ENCODE measurements around the gene PAM. TPM values are rescaled to one million over a fixed set of nuclear protein-coding genes. Genes with fewer than 3 reads are reported as not detected.

Gene PAM
- total and polyA plus RNA-seq, 2 of the 13 experiments (the other 11 are each of a cell fraction or from before 2014, with no cell fraction given): 20.2 to 79.1 TPM

DNA sequence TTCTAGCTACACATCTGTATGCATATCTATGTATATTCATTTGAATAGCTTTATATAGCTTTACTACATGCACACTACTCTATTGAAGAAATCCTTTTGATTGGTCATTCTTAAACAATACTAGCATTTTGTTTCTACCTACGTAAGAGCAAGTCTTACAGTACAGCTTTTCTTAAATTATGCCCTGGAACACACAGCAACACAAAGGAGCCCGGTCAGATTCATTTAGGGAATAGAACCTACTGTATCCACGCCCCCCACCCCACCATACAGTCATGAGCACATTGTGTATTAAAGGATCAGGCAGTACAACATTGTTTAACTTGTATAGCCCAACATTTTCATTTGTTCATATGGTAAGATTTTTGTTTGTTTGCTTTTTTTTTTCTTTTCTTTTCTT, 202.0 kb downstream of the PAM start:
- intact Hi-C loops (cut with micrococcal nuclease; ENCODE audit: unreplicated experiment): no loop called here
- ATAC-seq (no peak), FAIRE-seq (no peak), DNase-seq (ENCODE audit: low spot score) (no peak)
- Histone ChIP-seq H3K36me3 (replicated peaks in 1 of 2; ENCODE audit: control insufficient read depth in 1 of 2, insufficient read depth in 2 of 2, low read length in 2 of 2) (no peaks in the 10 kb centered on the region), H2AFZ (ENCODE audit: low read length) (no peak overlapping the region), H3K9ac (ENCODE audit: insufficient read depth, low read depth, low read length) (no peak overlapping the region), H3K9me3 (ENCODE audit: low read length) (no peaks in the 10 kb centered on the region), H3K79me2 (ENCODE audit: insufficient read depth, low read length) (no peaks in the 10 kb centered on the region), H4K20me1 (ENCODE audit: insufficient read depth, low read length) (no peaks in the 10 kb centered on the region), H3K4me3 (replicated peaks in 1 of 3; ENCODE audit: insufficient read depth in 1 of 3, low read depth in 2 of 3, low read length in 3 of 3) (no peak overlapping the region), H3K4me1 (ENCODE audit: insufficient read depth, low read length) (no peaks in the 10 kb centered on the region), H3K27ac (ENCODE audit: extremely low read length, insufficient read depth, low read length) (no peak overlapping the region), H3K27me3 (ENCODE audit: control insufficient read depth in 1 of 2, insufficient read depth in 2 of 2, low read length in 2 of 2) (no peaks in the 10 kb centered on the region), H3K4me2 (ENCODE audit: low read depth, low read length) (no peak overlapping the region)
- no peak for TF ChIP-seq ELF1 (CRISPR knock-in tag; IDR thresholded peaks at IDR 0.05)
- TF ChIP-seq SMARCE1 (IDR thresholded peaks at IDR 0.05; ENCODE audit: borderline replicate concordance): no peak
- TF ChIP-seq, protein P1, sequence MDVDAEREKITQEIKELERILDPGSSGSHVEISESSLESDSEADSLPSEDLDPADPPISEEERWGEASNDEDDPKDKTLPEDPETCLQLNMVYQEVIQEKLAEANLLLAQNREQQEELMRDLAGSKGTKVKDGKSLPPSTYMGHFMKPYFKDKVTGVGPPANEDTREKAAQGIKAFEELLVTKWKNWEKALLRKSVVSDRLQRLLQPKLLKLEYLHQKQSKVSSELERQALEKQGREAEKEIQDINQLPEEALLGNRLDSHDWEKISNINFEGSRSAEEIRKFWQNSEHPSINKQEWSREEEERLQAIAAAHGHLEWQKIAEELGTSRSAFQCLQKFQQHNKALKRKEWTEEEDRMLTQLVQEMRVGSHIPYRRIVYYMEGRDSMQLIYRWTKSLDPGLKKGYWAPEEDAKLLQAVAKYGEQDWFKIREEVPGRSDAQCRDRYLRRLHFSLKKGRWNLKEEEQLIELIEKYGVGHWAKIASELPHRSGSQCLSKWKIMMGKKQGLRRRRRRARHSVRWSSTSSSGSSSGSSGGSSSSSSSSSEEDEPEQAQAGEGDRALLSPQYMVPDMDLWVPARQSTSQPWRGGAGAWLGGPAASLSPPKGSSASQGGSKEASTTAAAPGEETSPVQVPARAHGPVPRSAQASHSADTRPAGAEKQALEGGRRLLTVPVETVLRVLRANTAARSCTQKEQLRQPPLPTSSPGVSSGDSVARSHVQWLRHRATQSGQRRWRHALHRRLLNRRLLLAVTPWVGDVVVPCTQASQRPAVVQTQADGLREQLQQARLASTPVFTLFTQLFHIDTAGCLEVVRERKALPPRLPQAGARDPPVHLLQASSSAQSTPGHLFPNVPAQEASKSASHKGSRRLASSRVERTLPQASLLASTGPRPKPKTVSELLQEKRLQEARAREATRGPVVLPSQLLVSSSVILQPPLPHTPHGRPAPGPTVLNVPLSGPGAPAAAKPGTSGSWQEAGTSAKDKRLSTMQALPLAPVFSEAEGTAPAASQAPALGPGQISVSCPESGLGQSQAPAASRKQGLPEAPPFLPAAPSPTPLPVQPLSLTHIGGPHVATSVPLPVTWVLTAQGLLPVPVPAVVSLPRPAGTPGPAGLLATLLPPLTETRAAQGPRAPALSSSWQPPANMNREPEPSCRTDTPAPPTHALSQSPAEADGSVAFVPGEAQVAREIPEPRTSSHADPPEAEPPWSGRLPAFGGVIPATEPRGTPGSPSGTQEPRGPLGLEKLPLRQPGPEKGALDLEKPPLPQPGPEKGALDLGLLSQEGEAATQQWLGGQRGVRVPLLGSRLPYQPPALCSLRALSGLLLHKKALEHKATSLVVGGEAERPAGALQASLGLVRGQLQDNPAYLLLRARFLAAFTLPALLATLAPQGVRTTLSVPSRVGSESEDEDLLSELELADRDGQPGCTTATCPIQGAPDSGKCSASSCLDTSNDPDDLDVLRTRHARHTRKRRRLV (CRISPR knock-in tag; IDR thresholded peaks at IDR 0.05): no peak
- ChIA-PET POLR2A (no interaction called here), CTCF (ENCODE audit: low intra/inter-chr PET ratio, low total read pairs) (no interaction called here)
- 83% methylated on average over 3 of the region's 3 CpGs for WGBS (ENCODE audit: low lambda C conversion rate)
- in situ Hi-C loops (cut with HindIII; ENCODE audit: extremely low pct_ligation_motif_present, low pct_unique_long_range_greater_than_20kb): no loop called here
- no TSS peak for BruUV-seq (replicated peaks)

- no peaks in the 10 kb centered on the region for H3K36me3 ChIP-seq (replicated peaks in 1 of 2; ENCODE audit: control insufficient read depth in 1 of 2, insufficient read depth in 2 of 2, low read length in 2 of 2)
- no peaks in the 10 kb centered on the region for H4K20me1 ChIP-seq (ENCODE audit: insufficient read depth, low read length)
- in situ Hi-C loops (cut with HindIII; ENCODE audit: extremely low pct_ligation_motif_present, low pct_unique_long_range_greater_than_20kb) (no loop called here), intact Hi-C loops (cut with micrococcal nuclease; ENCODE audit: unreplicated experiment) (no loop called here)
- no peak overlapping the region for H3K4me2 ChIP-seq (ENCODE audit: low read depth, low read length)
- H3K9ac ChIP-seq (ENCODE audit: insufficient read depth, low read depth, low read length): no peak overlapping the region
- BruUV-seq (replicated peaks): no TSS peak
- no peaks in the 10 kb centered on the region for H3K27me3 ChIP-seq (ENCODE audit: control insufficient read depth in 1 of 2, insufficient read depth in 2 of 2, low read length in 2 of 2)
- H3K27ac ChIP-seq (ENCODE audit: extremely low read length, insufficient read depth, low read length): no peak overlapping the region
- no peak overlapping the region for H2AFZ ChIP-seq (ENCODE audit: low read length)
- DNase-seq (ENCODE audit: low spot score): no peak
- no peak for FAIRE-seq
- no peaks in the 10 kb centered on the region for H3K4me1 ChIP-seq (ENCODE audit: insufficient read depth, low read length)
- ATAC-seq: no peak
- ChIA-PET POLR2A (no interaction called here), CTCF (ENCODE audit: low intra/inter-chr PET ratio, low total read pairs) (no interaction called here)
- H3K9me3 ChIP-seq (ENCODE audit: low read length): no peaks in the 10 kb centered on the region
- no peaks in the 10 kb centered on the region for H3K79me2 ChIP-seq (ENCODE audit: insufficient read depth, low read length)
- H3K4me3 ChIP-seq (replicated peaks in 1 of 3; ENCODE audit: insufficient read depth in 1 of 3, low read depth in 2 of 3, low read length in 3 of 3): no peak overlapping the region
- WGBS (ENCODE audit: low lambda C conversion rate): 57% methylated on average over 1 of the region's 1 CpG
- TF ChIP-seq ZNF713 (CRISPR knock-in tag; IDR thresholded peaks at IDR 0.05): no peak
- TF ChIP-seq ZNF678 (CRISPR knock-in tag; IDR thresholded peaks at IDR 0.05): no peak
- no peak for TF ChIP-seq TFDP2 (CRISPR knock-in tag; IDR thresholded peaks at IDR 0.05)
- TF ChIP-seq MIER3 (CRISPR knock-in tag; IDR thresholded peaks at IDR 0.05; ENCODE audit: borderline replicate concordance): no peak
- TF ChIP-seq MLLT10 (CRISPR knock-in tag; IDR thresholded peaks at IDR 0.05): no peak
- no peak for TF ChIP-seq EP300 (IDR thresholded peaks at IDR 0.05; ENCODE audit: low read depth in 2 of 2, low read length in 2 of 2)
- TF ChIP-seq EP300 (CRISPR knock-in tag; IDR thresholded peaks at IDR 0.05; ENCODE audit: borderline replicate concordance): no peak
- no peak for TF ChIP-seq KDM3A (CRISPR knock-in tag; IDR thresholded peaks at IDR 0.05; ENCODE audit: low read depth)
- TF ChIP-seq NR3C1 (CRISPR knock-in tag; IDR thresholded peaks at IDR 0.05): no peak
- no peak for TF ChIP-seq YEATS2 (CRISPR knock-in tag; IDR thresholded peaks at IDR 0.05; ENCODE audit: borderline replicate concordance)
- no peak for TF ChIP-seq CHD4 (IDR thresholded peaks at IDR 0.05; ENCODE audit: borderline replicate concordance, low read length)
- no peak for TF ChIP-seq ETV5 (CRISPR knock-in tag; IDR thresholded peaks at IDR 0.05; ENCODE audit: borderline replicate concordance)
Measured at GRCh38 chr5:102958481-102959011, 203.4 kb downstream of the PAM start.
